ENCODE results near the gene PAXIP1. TPM values are rescaled to one million over a fixed set of nuclear protein-coding genes. Genes with fewer than 3 reads are reported as not detected.
"Not testable (repeated sequence)": the region's sequence is repeated elsewhere in the genome, so short reads cannot be mapped to it uniquely, and the experiment has no call there.

PAXIP1 gene
- total RNA-seq, 4 donors from 2014 or later = 6.5 to 9.0 (median 7.7) TPM

GRCh38 chr7:154931906-154932305, 71.0 kb downstream of the PAXIP1 start:
- no peak for DNase-seq
- Histone ChIP-seq H3K36me3 (no peaks in the 10 kb centered on the region), H3K4me3 (no peak overlapping the region), H3K27me3 (no peaks in the 10 kb centered on the region), H3K9me3 (no peaks in the 10 kb centered on the region), H3K27ac (no peak overlapping the region), H3K4me1 (peaks cover 5 to 9% of the 10 kb centered on the region in 2 donors)
- ATAC-seq = no peak
- no peak for TF ChIP-seq POLR2A (IDR thresholded peaks at IDR 0.05)
- TF ChIP-seq, protein P1, sequence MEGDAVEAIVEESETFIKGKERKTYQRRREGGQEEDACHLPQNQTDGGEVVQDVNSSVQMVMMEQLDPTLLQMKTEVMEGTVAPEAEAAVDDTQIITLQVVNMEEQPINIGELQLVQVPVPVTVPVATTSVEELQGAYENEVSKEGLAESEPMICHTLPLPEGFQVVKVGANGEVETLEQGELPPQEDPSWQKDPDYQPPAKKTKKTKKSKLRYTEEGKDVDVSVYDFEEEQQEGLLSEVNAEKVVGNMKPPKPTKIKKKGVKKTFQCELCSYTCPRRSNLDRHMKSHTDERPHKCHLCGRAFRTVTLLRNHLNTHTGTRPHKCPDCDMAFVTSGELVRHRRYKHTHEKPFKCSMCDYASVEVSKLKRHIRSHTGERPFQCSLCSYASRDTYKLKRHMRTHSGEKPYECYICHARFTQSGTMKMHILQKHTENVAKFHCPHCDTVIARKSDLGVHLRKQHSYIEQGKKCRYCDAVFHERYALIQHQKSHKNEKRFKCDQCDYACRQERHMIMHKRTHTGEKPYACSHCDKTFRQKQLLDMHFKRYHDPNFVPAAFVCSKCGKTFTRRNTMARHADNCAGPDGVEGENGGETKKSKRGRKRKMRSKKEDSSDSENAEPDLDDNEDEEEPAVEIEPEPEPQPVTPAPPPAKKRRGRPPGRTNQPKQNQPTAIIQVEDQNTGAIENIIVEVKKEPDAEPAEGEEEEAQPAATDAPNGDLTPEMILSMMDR (IDR thresholded peaks at IDR 0.05 in 4 of 5, conservative IDR thresholded peaks at IDR 0.05 in 1 of 5) = no peak
- in situ Hi-C loops (cut with MboI; ENCODE audit: low sequenced_read_pairs in 4 of 4) (loop anchor here in 2 of 4 donors (25.0 kb wide), 2 partner anchors 405 to 830 kb away; no protein-coding TSS in a partner anchor), intact Hi-C loops (cut with DNase I; ENCODE audit: low total_unique reads) (no loop called here)

GRCh38 chr7:154929006-154929726, 73.8 kb downstream of the PAXIP1 start:
- no peak for DNase-seq
- TF ChIP-seq, protein P1 (IDR thresholded peaks at IDR 0.05 in 4 of 5, conservative IDR thresholded peaks at IDR 0.05 in 1 of 5) = no peak
- no peak for TF ChIP-seq POLR2A (IDR thresholded peaks at IDR 0.05)
- peak overlapping the region; percentile 66 to 77 (median 72) for H3K4me3 ChIP-seq
- intact Hi-C loops (cut with DNase I; ENCODE audit: low total_unique reads) = loop anchor here (10.0 kb wide), 2 partner anchors 266 to 836 kb away; no protein-coding TSS in a partner anchor
- peak overlapping the region; percentile 82 to 88 (median 84) for H3K27ac ChIP-seq
- no peaks in the 10 kb centered on the region for H3K27me3 ChIP-seq
- H3K36me3 ChIP-seq = no peaks in the 10 kb centered on the region
- in situ Hi-C loops (cut with MboI; ENCODE audit: low sequenced_read_pairs in 4 of 4) = loop anchor here (10.0 to 25.0 kb wide), 7 partner anchors 76 to 833 kb away; partner anchors contain the start of gene PAXIP1 (in 1 of the 4)
- H3K9me3 ChIP-seq = no peaks in the 10 kb centered on the region
- no peak for ATAC-seq
- H3K4me1 ChIP-seq = peaks cover 5 to 9% of the 10 kb centered on the region in 2 donors

DNA sequence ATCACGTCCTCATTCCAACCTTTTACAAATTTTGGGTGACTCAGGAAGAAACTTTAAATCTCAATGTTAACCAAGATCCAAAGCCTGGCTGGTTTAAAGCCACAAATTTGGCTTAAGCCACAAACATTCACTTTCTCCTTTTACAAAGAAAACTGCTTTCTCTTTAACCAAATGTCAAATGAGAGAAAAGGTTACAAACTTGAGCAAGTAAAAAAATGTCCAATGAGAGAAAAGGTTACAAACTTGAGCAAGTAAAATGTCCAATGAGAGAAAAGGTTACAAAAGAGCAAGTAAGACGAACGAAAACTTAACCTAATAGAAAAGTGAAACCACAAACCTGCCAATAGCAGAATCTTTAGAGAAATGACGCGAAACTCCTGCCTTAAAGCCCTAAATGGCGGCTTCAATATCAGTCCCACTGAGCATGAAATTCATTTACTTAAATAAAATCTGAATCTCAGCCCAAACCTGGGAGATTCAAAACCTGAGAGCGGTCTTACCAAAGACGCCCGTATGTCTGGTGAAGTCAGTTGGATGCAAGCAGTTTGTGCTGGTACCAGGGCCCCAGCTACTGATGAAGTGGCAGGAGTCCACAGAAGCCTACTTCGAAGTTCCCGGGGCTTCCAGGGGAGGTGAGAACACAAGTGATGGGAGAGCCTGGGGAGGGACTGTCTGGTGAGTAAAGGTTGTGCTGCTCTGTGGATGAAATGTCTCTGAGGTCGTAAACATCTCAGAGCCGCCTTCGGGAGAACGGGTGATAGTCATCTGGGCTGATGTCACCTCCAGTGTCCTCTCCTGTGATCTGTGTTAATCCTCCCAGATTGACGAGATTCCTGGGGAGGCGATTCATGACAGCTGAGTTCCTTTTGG, 74.6 kb downstream of the PAXIP1 start:
- Histone ChIP-seq H3K9me3 (no peaks in the 10 kb centered on the region), H3K4me3 (peak overlapping the region; percentile 66 to 77 (median 72)), H3K36me3 (no peaks in the 10 kb centered on the region), H3K27me3 (no peaks in the 10 kb centered on the region), H3K27ac (peak overlapping the region; percentile 82 to 88 (median 84)), H3K4me1 (peaks cover 5 to 9% of the 10 kb centered on the region in 2 donors)
- in situ Hi-C loops (cut with MboI; ENCODE audit: low sequenced_read_pairs in 4 of 4) = loop anchor here (10.0 to 25.0 kb wide), 7 partner anchors 76 to 834 kb away; partner anchors contain the start of gene PAXIP1 (in 1 of the 4)
- peak; percentile 10 to 33 for DNase-seq
- ATAC-seq = peak; percentile 86 to 90
- no peak for TF ChIP-seq POLR2A (IDR thresholded peaks at IDR 0.05)
- TF ChIP-seq, protein P1 (IDR thresholded peaks at IDR 0.05 in 4 of 5, conservative IDR thresholded peaks at IDR 0.05 in 1 of 5) = no peak
- intact Hi-C loops (cut with DNase I; ENCODE audit: low total_unique reads) = loop anchor here (1.0 to 10.0 kb wide), 4 partner anchors 76 to 836 kb away; partner anchors contain the start of gene INSIG1

GRCh38 chr7:154927624-154928125, 75.2 kb downstream of the PAXIP1 start:
- in situ Hi-C loops (cut with MboI; ENCODE audit: low sequenced_read_pairs in 4 of 4) = loop anchor here (10.0 to 25.0 kb wide), 7 partner anchors 77 to 835 kb away; partner anchors contain the start of gene PAXIP1 (in 1 of the 4)

DNA sequence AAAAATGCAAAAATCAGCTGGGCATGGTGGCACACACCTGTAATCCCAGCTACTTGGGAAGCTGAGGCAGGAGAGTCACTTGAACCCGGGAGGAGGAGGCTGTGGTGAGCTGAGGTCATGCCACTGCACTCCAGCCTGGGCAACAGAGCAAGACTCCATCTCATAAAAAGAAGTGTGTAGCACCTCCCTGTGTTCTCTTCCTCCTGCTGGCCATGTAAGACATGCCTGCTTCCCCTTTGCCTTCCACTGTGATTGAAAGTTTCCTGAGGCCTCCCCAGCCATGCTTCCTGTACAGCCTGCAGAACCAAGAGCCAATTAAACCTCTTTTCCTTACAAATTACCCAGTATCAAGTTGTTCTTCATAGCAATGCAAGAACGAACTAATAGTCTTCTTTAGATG, 80.5 kb downstream of the PAXIP1 start:
- ATAC-seq, H3K27ac ChIP-seq, DNase-seq, H3K4me1 ChIP-seq, H3K9me3 ChIP-seq, H3K36me3 ChIP-seq, H3K4me3 ChIP-seq, H3K27me3 ChIP-seq: not testable (repeated sequence)
- in situ Hi-C loops (cut with MboI; ENCODE audit: low sequenced_read_pairs in 4 of 4) = loop anchor here (10.0 to 25.0 kb wide), 6 partner anchors 82 to 422 kb away; partner anchors contain the start of gene PAXIP1 (in 1 of the 4)
- intact Hi-C loops (cut with DNase I; ENCODE audit: low total_unique reads) = loop anchor here (10.0 kb wide), 2 partner anchors 272 to 842 kb away; no protein-coding TSS in a partner anchor

More at GRCh38 chr7:154927624-154928125, 75.2 kb downstream of the PAXIP1 start:
- Histone ChIP-seq H3K4me1 (peaks cover 5 to 9% of the 10 kb centered on the region in 2 donors), H3K36me3 (no peaks in the 10 kb centered on the region), H3K27ac (peak overlapping the region; percentile 82 to 88 (median 84)), H3K4me3 (peak overlapping the region; percentile 66 to 77 (median 72)), H3K9me3 (no peaks in the 10 kb centered on the region), H3K27me3 (no peaks in the 10 kb centered on the region)
- ATAC-seq = peak; percentile 80 to 84
- DNase-seq = peak; percentile 65 to 71
- no peak for TF ChIP-seq POLR2A (IDR thresholded peaks at IDR 0.05)
- TF ChIP-seq, protein P1 (IDR thresholded peaks at IDR 0.05 in 4 of 5, conservative IDR thresholded peaks at IDR 0.05 in 1 of 5) = peak; percentile 40 to 72 (median 69)
- intact Hi-C loops (cut with DNase I; ENCODE audit: low total_unique reads) = loop anchor here (1.0 to 10.0 kb wide), 6 partner anchors 25 to 837 kb away; partner anchors contain the start of gene INSIG1
